Sciatic nerve (tissue), 2 donors: ENCODE results near the gene SETD2. TPM values are rescaled to one million over a fixed set of nuclear protein-coding genes. Genes with fewer than 3 reads are reported as not detected.

ENCODE experiments used
- ATAC-seq: fragments of 200-7000 bp; cut with Tn5 transposase; one replicate; pipeline ENCODE4 v1.9.1; 2020; ENCODE audit warnings: mild to moderate bottlenecking, moderate library complexity
- DNase-seq: peaks from one replicate; pipeline ENCODE4 v3.0.0-alpha.2; 2020; ENCODE audit warnings: low spot score
- intact Hi-C: fragments of 100-400 bp; cut with DNase I; formaldehyde crosslinking; loops from one replicate; pipeline ENCODE4 v1.14.2; 2022
- total RNA-seq: library from RNA; stranded (reverse); fragmentation: NEBNext Ultra II Directional; extraction: Animal tissue kit (Norgen Biotek cat#: 25700); gene quantifications from one replicate; pipeline ENCODE4 v1.2.1, GENCODE V29; 2021
- donor health status: DM: no; HTN: no; CAD: no.
- donor health status: DM: no; HTN: no; CAD: no.

The SETD2 gene
- total RNA-seq, 1 donor from 2014 or later = 68.3 TPM

GRCh38 chr3:46978381-46978780 is 185.5 kb downstream of the SETD2 start:
- DNase-seq (no peak), ATAC-seq (no peak)
- intact Hi-C loops = no loop called here

GRCh38 chr3:46977811-46978195 is 186.1 kb downstream of the SETD2 start:
- DNase-seq (no peak), ATAC-seq (no peak)
- intact Hi-C loops = no loop called here

- peak; percentile 95 for ATAC-seq
Observed at GRCh38 chr3:46976326-46977190, 187.4 kb downstream of the SETD2 start, which contains the start of gene CCDC12. TSS of gene CCDC12 (minus strand) at chr3:46976745. CDS start at chr3:46976732, 13 bp downstream.

GRCh38 chr3:46974421-46975171 is 189.3 kb downstream of the SETD2 start:
- ATAC-seq = no peak
- intact Hi-C loops = no loop called here
- no peak for DNase-seq

More at GRCh38 chr3:46976326-46977190, 187.4 kb downstream of the SETD2 start, which contains the start of gene CCDC12:
- DNase-seq = peak; percentile 95
- intact Hi-C loops = no loop called here

GRCh38 chr3:46972396-46972795 is 191.5 kb downstream of the SETD2 start:
- intact Hi-C loops = no loop called here

GRCh38 chr3:46971742-46972141 is 192.2 kb downstream of the SETD2 start:
- no peak for DNase-seq
- intact Hi-C loops = no loop called here

More at GRCh38 chr3:46972396-46972795, 191.5 kb downstream of the SETD2 start:
- ATAC-seq (no peak), DNase-seq (no peak)

GRCh38 chr3:46971151-46971550 is 192.8 kb downstream of the SETD2 start:
- ATAC-seq = no peak
- intact Hi-C loops = no loop called here
- DNase-seq = no peak

More at GRCh38 chr3:46971742-46972141, 192.2 kb downstream of the SETD2 start:
- no peak for ATAC-seq

- ATAC-seq (no peak), DNase-seq (no peak)
- intact Hi-C loops = no loop called here
Observed at GRCh38 chr3:46970391-46971091, 193.4 kb downstream of the SETD2 start.

- DNase-seq = no peak
- intact Hi-C loops = no loop called here
- no peak for ATAC-seq
Observed at GRCh38 chr3:46968783-46969428, 195.0 kb downstream of the SETD2 start.

- intact Hi-C loops = no loop called here
- ATAC-seq (no peak), DNase-seq (no peak)
Observed at GRCh38 chr3:46966811-46967210, 197.1 kb downstream of the SETD2 start.

Other genes with a start within 250 kb of the SETD2 start
- gene CCDC12, start 187.4 kb downstream of the SETD2 start, total RNA-seq = 40.9 TPM
- 44.0 TPM for gene NBEAL2, start 184.4 kb downstream of the SETD2 start, total RNA-seq
- 6.5 TPM for gene KIF9, start 118.7 kb upstream of the SETD2 start, total RNA-seq
- gene KLHL18, start 118.8 kb upstream of the SETD2 start, total RNA-seq = 21.0 TPM
- 53.7 TPM for gene PTPN23, start 216.9 kb upstream of the SETD2 start, total RNA-seq